ENCODE data around the gene OPALIN. TPM values are rescaled to one million over a fixed set of nuclear protein-coding genes. Genes with fewer than 3 reads are reported as not detected.

The OPALIN gene
- total RNA-seq, 1 donor from 2014 or later, result not detected

- no peaks in the 10 kb centered on the region for H3K9me3 Mint-ChIP-seq
- no peaks in the 10 kb centered on the region for H3K36me3 Mint-ChIP-seq (ENCODE audit: low read depth)
- peaks cover 6% of the 10 kb centered on the region for H3K4me1 Mint-ChIP-seq
- no peak for TF ChIP-seq CTCF (IDR thresholded peaks at IDR 0.05)
- H3K27me3 Mint-ChIP-seq, result peaks cover 21% of the 10 kb centered on the region
- ATAC-seq (ENCODE audit: low read depth) (no peak), DNase-seq (no peak)
- intact Hi-C loops (cut with micrococcal nuclease), result no loop called here
- ChIA-PET CTCF (no interaction called here), POLR2A (no interaction called here)
- H3K27ac Mint-ChIP-seq, result no peak overlapping the region
- H3K4me3 Mint-ChIP-seq, result no peak overlapping the region
Measured at GRCh38 chr10:96379758-96380157, 21.0 kb upstream of the OPALIN start.

DNA sequence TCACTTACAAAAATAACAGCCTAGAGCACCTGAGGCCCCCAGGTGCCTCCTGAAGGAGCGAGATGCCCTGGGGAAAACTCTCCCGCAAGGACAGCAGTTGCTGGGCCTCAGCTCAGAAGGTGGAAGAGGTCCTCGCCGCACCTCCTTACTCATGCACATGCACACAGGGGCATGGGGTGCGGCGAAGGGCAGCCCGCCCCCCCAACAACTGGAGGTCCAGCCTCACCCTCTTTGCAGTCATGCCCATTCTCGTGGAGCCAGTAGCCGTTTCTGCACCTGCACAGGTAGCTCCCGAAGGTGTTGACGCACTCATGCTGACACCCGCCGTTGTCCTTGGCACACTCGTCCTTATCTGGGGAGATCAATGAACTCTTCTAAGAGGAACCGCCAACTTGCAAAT, 19.9 kb upstream of the OPALIN start:
- TF ChIP-seq CTCF (IDR thresholded peaks at IDR 0.05), result no peak
- no peak for ATAC-seq (ENCODE audit: low read depth)
- CTCF ChIA-PET, result interaction anchor here (0.8 kb wide), 1 partner anchor 149 kb away, joined by 3 read pairs; no protein-coding TSS in a partner anchor
- intact Hi-C loops (cut with micrococcal nuclease), result no loop called here
- POLR2A ChIA-PET, result no interaction called here
- Mint-ChIP-seq H3K4me1 (peaks cover 6% of the 10 kb centered on the region), H3K36me3 (ENCODE audit: low read depth) (no peaks in the 10 kb centered on the region), H3K9me3 (no peaks in the 10 kb centered on the region), H3K27ac (no peak overlapping the region), H3K4me3 (no peak overlapping the region), H3K27me3 (peaks cover 19% of the 10 kb centered on the region)
- DNase-seq, result no peak

DNA sequence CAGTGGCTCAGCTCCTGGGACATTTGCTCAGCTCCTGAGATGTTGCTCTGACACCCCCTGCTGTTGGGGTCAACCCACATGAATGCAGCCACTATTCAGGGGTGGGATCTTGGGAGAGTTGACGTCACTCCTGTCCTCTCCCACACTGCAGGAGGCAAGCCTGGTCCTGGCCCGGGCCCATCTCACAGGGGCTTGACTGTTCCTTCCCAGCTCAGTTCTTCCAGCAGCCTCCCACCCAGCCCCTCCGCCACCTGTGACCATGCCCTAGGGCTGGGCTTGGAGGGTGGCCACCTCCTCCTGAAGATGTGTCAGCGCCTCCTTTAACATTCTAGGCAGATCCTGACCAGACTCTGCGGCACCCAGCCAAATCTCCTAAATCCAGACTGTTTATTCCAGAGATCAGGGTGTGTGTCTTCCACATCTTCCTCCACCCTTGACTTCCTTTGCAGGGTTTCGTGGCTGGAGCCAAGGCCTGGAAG, 19.1 kb upstream of the OPALIN start:
- ATAC-seq (ENCODE audit: low read depth) (no peak), DNase-seq (no peak)
- no peak overlapping the region for H3K27ac Mint-ChIP-seq
- intact Hi-C loops (cut with micrococcal nuclease), result no loop called here
- H3K27me3 Mint-ChIP-seq, result peaks cover 24% of the 10 kb centered on the region
- H3K4me3 Mint-ChIP-seq, result no peak overlapping the region
- H3K4me1 Mint-ChIP-seq, result peaks cover 6% of the 10 kb centered on the region
- TF ChIP-seq CTCF (IDR thresholded peaks at IDR 0.05), result no peak
- no peaks in the 10 kb centered on the region for H3K9me3 Mint-ChIP-seq
- CTCF ChIA-PET, result no interaction called here
- POLR2A ChIA-PET, result no interaction called here
- H3K36me3 Mint-ChIP-seq (ENCODE audit: low read depth), result no peaks in the 10 kb centered on the region

DNA sequence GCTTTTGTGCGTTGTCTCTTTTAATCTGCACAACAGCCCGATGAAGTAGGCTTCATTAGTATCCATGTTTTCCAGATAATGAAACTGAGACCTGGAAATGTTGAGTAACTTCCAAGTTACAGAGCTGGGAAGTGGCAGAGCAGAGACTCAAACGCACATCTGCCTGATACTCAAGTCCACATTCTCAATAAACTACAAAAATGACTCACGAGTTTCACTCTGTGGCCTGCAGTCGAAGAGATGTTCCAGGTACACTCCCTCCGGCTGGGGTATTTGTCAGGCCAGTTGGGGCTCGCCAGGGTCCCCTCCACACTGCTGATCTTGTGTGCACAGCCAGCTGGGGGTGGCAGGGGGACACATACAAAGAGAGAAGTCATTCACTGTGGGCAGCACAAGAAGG, 17.7 kb upstream of the OPALIN start:
- Mint-ChIP-seq H3K36me3 (ENCODE audit: low read depth) (no peaks in the 10 kb centered on the region), H3K9me3 (no peaks in the 10 kb centered on the region), H3K27me3 (peaks cover 18% of the 10 kb centered on the region), H3K4me3 (no peak overlapping the region), H3K4me1 (peaks cover 6% of the 10 kb centered on the region), H3K27ac (no peak overlapping the region)
- DNase-seq (no peak), ATAC-seq (ENCODE audit: low read depth) (no peak)
- intact Hi-C loops (cut with micrococcal nuclease), result no loop called here
- TF ChIP-seq CTCF (IDR thresholded peaks at IDR 0.05), result no peak
- POLR2A ChIA-PET, result interaction anchor here (0.5 kb wide), 1 partner anchor 1386 kb away, joined by 6 read pairs; no protein-coding TSS in a partner anchor
- CTCF ChIA-PET, result interaction anchor here (0.9 to 1.1 kb wide), 3 partner anchors 9 to 20 kb away, joined by 3 to 5 read pairs (median 3); no protein-coding TSS in a partner anchor

- ChIA-PET CTCF (interaction anchor here (0.8 to 1.6 kb wide), 12 partner anchors 9 to 650 kb away, joined by 3 to 12 read pairs (median 4); partner anchors contain the start of gene TLL2), POLR2A (interaction anchor here (0.5 to 1.0 kb wide), 3 partner anchors 169 to 246 kb away, joined by 3 to 16 read pairs (median 7); no protein-coding TSS in a partner anchor)
- TF ChIP-seq CTCF (IDR thresholded peaks at IDR 0.05), result peak; percentile 84
- DNase-seq (peak; percentile 61), ATAC-seq (ENCODE audit: low read depth) (peak; percentile 92)
- no peak overlapping the region for H3K27ac Mint-ChIP-seq
- no peaks in the 10 kb centered on the region for H3K9me3 Mint-ChIP-seq
- peaks cover 13% of the 10 kb centered on the region for H3K27me3 Mint-ChIP-seq
- H3K4me1 Mint-ChIP-seq, result peaks cover 6% of the 10 kb centered on the region
- intact Hi-C loops (cut with micrococcal nuclease), result loop anchor here (1.0 kb wide), 4 partner anchors 21 to 835 kb away; no protein-coding TSS in a partner anchor
- H3K4me3 Mint-ChIP-seq, result peak overlapping the region; percentile 78
- H3K36me3 Mint-ChIP-seq (ENCODE audit: low read depth), result no peaks in the 10 kb centered on the region
Measured at GRCh38 chr10:96374985-96375830, 16.4 kb upstream of the OPALIN start.
